SK-N-SH (cell line): ENCODE measurements around the gene IGSF11. TPM values are rescaled to one million over a fixed set of nuclear protein-coding genes. Genes with fewer than 3 reads are reported as not detected.

ENCODE experiments used
- CTCF ChIA-PET: fragments of 300-600, 350-600 bp; formaldehyde crosslinking; extraction: SDS; loops from one replicate; lab custom pipeline; 2021; lab: Yijun Ruan, JAX
- POLR2A ChIA-PET: fragments of 350-600 bp; sonication (Branson Sonifier 250); formaldehyde crosslinking; extraction: SDS; loops from one replicate; lab custom pipeline; 2020; ENCODE audit warnings: antibody characterized with exemption, inconsistent platforms; lab: Yijun Ruan, JAX
- DNase-seq: peaks from one replicate; pipeline ENCODE4 v3.0.0; 2012
- H2AFZ ChIP-seq: fragments of 200-600 bp; sonication (generic); 2 replicates; pipeline ENCODE4 v1.8.1; 2016; ENCODE audit warnings: antibody characterized with exemption, mild to moderate bottlenecking, low read depth
- H3F3A ChIP-seq: fragments of 200-600 bp; sonication (generic); replicated peaks from 2 replicates; pipeline ENCODE3; 2016; ENCODE audit warnings: antibody characterized with exemption, mild to moderate bottlenecking; ENCODE audit not compliant: insufficient read depth
- H3K27ac ChIP-seq, 2 experiments: fragments of 200-500 bp in 1 of 2; fragments of 200-600 bp in 1 of 2; sonication (Bioruptor generic) in 1 of 2; sonication (generic), shearing (Covaris generic) in 1 of 2; 2 replicates each; pipeline versions ENCODE4 v1.5.1 to v1.6.1; 2014 to 2016; ENCODE audit warnings: low read depth in 2 of 2, inconsistent platforms in 1 of 2, low read length in 1 of 2, mild to moderate bottlenecking in 1 of 2, mixed read lengths in 1 of 2
- H3K27me3 ChIP-seq: fragments of 200-600 bp; sonication (generic), shearing (Covaris generic); 2 replicates; pipeline ENCODE4 v1.6.1; 2016; ENCODE audit warnings: mixed run types; ENCODE audit not compliant: insufficient read depth
- H3K36me3 ChIP-seq, 2 experiments: fragments of 200-500 bp in 1 of 2; fragments of 200-600 bp in 1 of 2; sonication (Bioruptor generic) in 1 of 2; sonication (generic) in 1 of 2; replicated peaks in 1 of 2; 2 replicates each; pipeline versions ENCODE3 to v1.5.1; 2014 to 2016; ENCODE audit warnings: low read length in 1 of 2, mild to moderate bottlenecking in 1 of 2; ENCODE audit not compliant: insufficient read depth in 2 of 2, control insufficient read depth in 1 of 2
- H3K4me1 ChIP-seq, 2 experiments: fragments of 200-500 bp in 1 of 2; fragments of 200-600 bp in 1 of 2; sonication (Bioruptor generic) in 1 of 2; sonication (generic), shearing (Covaris generic) in 1 of 2; 2 replicates each; pipeline versions ENCODE4 v1.5.1 to v1.6.1; 2014 to 2016; ENCODE audit warnings: low read depth in 1 of 2, low read length in 1 of 2, mixed run types in 1 of 2; ENCODE audit not compliant: insufficient read depth in 2 of 2, control insufficient read depth in 1 of 2
- H3K4me2 ChIP-seq: fragments of 200-600 bp; sonication (generic), shearing (Covaris generic); 2 replicates; pipeline ENCODE4 v1.6.1; 2017; ENCODE audit warnings: mixed run types
- H3K4me3 ChIP-seq, 2 experiments: fragments of 200-500 bp in 1 of 2; fragments of 200-600 bp in 1 of 2; sonication (Bioruptor generic) in 1 of 2; sonication (generic), shearing (Covaris generic) in 1 of 2; 2 replicates each; pipeline versions ENCODE4 v1.5.1 to v1.8.1; 2014 to 2016; ENCODE audit warnings: low read depth in 2 of 2, inconsistent platforms in 1 of 2, low read length in 1 of 2, mild to moderate bottlenecking in 1 of 2, mixed read lengths in 1 of 2, moderate library complexity in 1 of 2
- H3K79me2 ChIP-seq: fragments of 200-600 bp; sonication (generic); 2 replicates; pipeline ENCODE4 v1.8.1; 2017; ENCODE audit warnings: mild to moderate bottlenecking; ENCODE audit not compliant: insufficient read depth
- H3K9ac ChIP-seq: fragments of 200-600 bp; sonication (generic); 2 replicates; pipeline ENCODE4 v1.6.1; 2017; ENCODE audit warnings: mixed run types
- H3K9me2 ChIP-seq: fragments of 200-600 bp; sonication (generic); 2 replicates; pipeline ENCODE4 v1.6.1; 2017; ENCODE audit warnings: mixed run types
- H3K9me3 ChIP-seq: fragments of 200-600 bp; sonication (generic); 2 replicates; pipeline ENCODE4 v1.6.1; 2017; ENCODE audit warnings: mixed run types, mild to moderate bottlenecking, moderate library complexity
- H4K20me1 ChIP-seq: fragments of 200-600 bp; sonication (generic); 2 replicates; pipeline ENCODE4 v1.6.1; 2017; ENCODE audit warnings: mild to moderate bottlenecking, mixed run types; ENCODE audit not compliant: insufficient read depth
- CHD2 ChIP-seq: fragments of 150-350 bp; IDR thresholded peaks from 2 replicates; pipeline ENCODE4 v1.6.1; 2018; ENCODE audit warnings: low read length; ENCODE audit not compliant: partially characterized antibody
- CTCF ChIP-seq: fragments of 200-600 bp; sonication (generic); IDR thresholded peaks from 2 replicates; pipeline ENCODE4 v1.6.1; 2017; ENCODE audit warnings: antibody characterized with exemption, mild to moderate bottlenecking, moderate library complexity
- EP300 ChIP-seq, 2 experiments: IDR thresholded peaks; 2 replicates each; pipeline versions ENCODE4 v1.4.0 to v1.6.1; 2012; ENCODE audit warnings: borderline replicate concordance in 1 of 2, low read depth in 1 of 2, low read length in 1 of 2
- EZH2phosphoT487 ChIP-seq: fragments of 200-600 bp; sonication (generic); IDR thresholded peaks from 2 replicates; pipeline ENCODE4 v1.6.1; 2017; ENCODE audit warnings: low read depth, mixed run types, mild to moderate bottlenecking, antibody characterized with exemption, moderate library complexity, borderline replicate concordance
- FOSL2 ChIP-seq: IDR thresholded peaks from 2 replicates; pipeline ENCODE4 v1.4.0; 2012; ENCODE audit warnings: low read depth, mild to moderate bottlenecking, moderate library complexity, borderline replicate concordance
- GABPA ChIP-seq: IDR thresholded peaks from 2 replicates; pipeline ENCODE4 v1.4.0; 2012; ENCODE audit warnings: low read depth, mild to moderate bottlenecking
- GATA2 ChIP-seq: sonication (generic); formaldehyde crosslinking; IDR thresholded peaks from 2 replicates; pipeline ENCODE4 v1.5.0; 2020; ENCODE audit warnings: mild to moderate bottlenecking, missing genetic modification reagents
- JUND ChIP-seq: IDR thresholded peaks from 2 replicates; pipeline ENCODE4 v1.4.0; 2012
- MXI1 ChIP-seq: IDR thresholded peaks from 2 replicates; pipeline ENCODE4 v1.6.1; 2012; ENCODE audit warnings: mild to moderate bottlenecking, low read depth, low read length, improper control_type of control experiment
- NFIC ChIP-seq: IDR thresholded peaks from 2 replicates; pipeline ENCODE4 v1.4.0; 2012; ENCODE audit warnings: borderline replicate concordance
- NRF1 ChIP-seq: IDR thresholded peaks from 2 replicates; pipeline ENCODE4 v1.6.1; 2012; ENCODE audit warnings: low read depth, mild to moderate bottlenecking, low read length
- POLR2AphosphoS5 ChIP-seq: IDR thresholded peaks from 2 replicates; pipeline ENCODE4 v1.6.1; 2012; ENCODE audit warnings: low read depth, low read length
- RCOR1 ChIP-seq: fragments of 150-350 bp; IDR thresholded peaks from 2 replicates; pipeline ENCODE4 v1.6.1; 2017; ENCODE audit warnings: antibody characterized with exemption, low read length
- RFX5 ChIP-seq: IDR thresholded peaks from 2 replicates; pipeline ENCODE4 v1.6.1; 2012; ENCODE audit warnings: mild to moderate bottlenecking, improper control_type of control experiment, low read length
- RXRA ChIP-seq: IDR thresholded peaks from 2 replicates; pipeline ENCODE4 v1.4.0; 2012; ENCODE audit warnings: low read depth, mild to moderate bottlenecking, borderline replicate concordance
- SMC3 ChIP-seq: IDR thresholded peaks from 2 replicates; pipeline ENCODE4 v1.6.1; 2012; ENCODE audit warnings: low read depth, low read length, improper control_type of control experiment
- YY1 ChIP-seq: IDR thresholded peaks from 2 replicates; pipeline ENCODE4 v1.4.0; 2012; ENCODE audit warnings: low read depth, mild to moderate bottlenecking
- WGBS: methylation state at CpG from one replicate; pipeline ENCODE4 v1.1.6; 2017; ENCODE audit warnings: low lambda C conversion rate; 5-methylcytosine and 5-hydroxymethylcytosine counted together
- polyA plus RNA-seq, 3 experiments: library from polyadenylated mRNA; depleted of rRNA; stranded (reverse); fragments of >200 nt; gene quantifications; 2 replicates each; pipeline ENCODE4 v1.2.3, GENCODE V29; 2012
- TF ChIP-seq, protein P1 (sequence below): IDR thresholded peaks from 2 replicates; pipeline ENCODE4 v1.4.0; 2012; ENCODE audit warnings: low read depth, borderline replicate concordance
- TF ChIP-seq, protein P2 (sequence below): fragments of 150-350 bp; IDR thresholded peaks from 2 replicates; pipeline ENCODE4 v1.6.1; 2016; ENCODE audit warnings: mild to moderate bottlenecking, low read depth, low read length

Gene IGSF11
- polyA plus RNA-seq, 1 of the 3 experiments (the other 2 are of a cell fraction), result 0.07 TPM

DNA sequence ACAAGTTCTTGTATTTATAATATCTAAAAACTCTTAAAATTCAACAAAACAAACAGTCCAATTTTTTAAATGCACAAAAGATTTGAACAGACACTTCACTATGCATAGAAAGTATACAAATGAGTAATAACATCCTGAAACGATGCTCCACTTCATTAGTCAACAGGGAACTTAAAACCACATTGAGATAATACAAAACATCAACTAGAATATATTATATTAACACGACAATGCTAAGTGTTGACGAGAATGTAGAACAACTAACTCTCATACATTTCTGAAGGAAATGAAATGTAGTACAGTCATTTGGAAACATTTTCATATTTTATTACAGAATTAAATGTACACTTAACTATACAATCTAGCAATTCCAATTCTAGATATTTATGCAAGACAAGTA, 93.4 kb downstream of the IGSF11 start (continued):
- TF ChIP-seq POLR2AphosphoS5 (no peak), MXI1 (no peak), EP300 (IDR thresholded peaks at IDR 0.05; ENCODE audit: borderline replicate concordance in 1 of 2, low read depth in 1 of 2, low read length in 1 of 2) (no peak)

DNA sequence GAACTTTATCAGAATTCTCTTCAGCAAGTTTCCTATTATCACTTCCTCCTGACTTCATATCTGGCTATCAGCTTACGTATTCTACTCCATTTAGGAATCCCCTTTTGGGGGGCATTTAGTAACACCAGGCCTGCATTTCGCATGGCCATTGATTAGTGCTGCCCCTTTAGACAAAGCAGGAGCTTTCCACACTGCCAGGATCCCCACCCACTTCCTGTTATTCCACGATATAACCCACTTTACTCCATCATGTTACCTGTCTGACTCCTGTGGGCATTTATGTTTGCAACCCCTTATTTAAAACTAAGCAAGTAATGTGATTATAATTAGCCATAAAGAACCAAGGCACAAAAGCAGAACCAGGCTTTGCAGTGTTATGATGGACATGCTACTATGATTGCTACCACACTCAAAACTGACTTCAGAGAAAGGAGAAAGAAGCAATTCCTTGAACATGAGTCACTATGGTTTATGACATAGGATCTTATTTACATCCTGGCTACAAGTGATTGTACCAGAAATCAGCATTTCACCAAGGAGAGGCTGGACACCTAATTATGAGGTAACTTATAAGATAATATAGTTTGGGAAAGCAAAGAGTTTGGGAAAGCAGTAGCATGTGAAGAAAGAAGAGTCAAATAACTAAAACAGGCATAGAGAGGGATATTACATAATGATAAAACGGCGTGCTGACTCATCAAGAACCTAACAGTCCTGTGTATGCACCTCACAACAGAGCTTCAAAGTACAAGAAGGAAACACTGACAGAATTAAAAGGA, 96.3 kb downstream of the IGSF11 start:
- Histone ChIP-seq H3K4me3 (no peak overlapping the region), H3K79me2 (no peaks in the 10 kb centered on the region), H3K4me2 (no peak overlapping the region), H3K36me3 (no peaks in the 10 kb centered on the region), H3K9me2 (no peaks in the 10 kb centered on the region), H3K27me3 (no peaks in the 10 kb centered on the region), H3F3A (no peaks in the 10 kb centered on the region), H2AFZ (no peak overlapping the region), H3K9me3 (no peaks in the 10 kb centered on the region), H3K27ac (no peak overlapping the region), H3K4me1 (no peaks in the 10 kb centered on the region; a peak in 1 of 4 replicates), H4K20me1 (no peaks in the 10 kb centered on the region), H3K9ac (no peak overlapping the region)
- CTCF ChIA-PET, result interaction anchor here (1.9 kb wide), 1 partner anchor 54 kb away, joined by 9 read pairs; no protein-coding TSS in a partner anchor
- TF ChIP-seq RFX5 (no peak), RXRA (no peak), FOSL2 (no peak), POLR2AphosphoS5 (no peak), SMC3 (no peak), NFIC (no peak), GABPA (no peak), JUND (no peak), MXI1 (no peak), NRF1 (no peak), EZH2phosphoT487 (no peak), CTCF (no peak), GATA2 (CRISPR knock-in tag) (no peak), CHD2 (no peak), YY1 (no peak), RCOR1 (no peak)
- TF ChIP-seq, protein P1, sequence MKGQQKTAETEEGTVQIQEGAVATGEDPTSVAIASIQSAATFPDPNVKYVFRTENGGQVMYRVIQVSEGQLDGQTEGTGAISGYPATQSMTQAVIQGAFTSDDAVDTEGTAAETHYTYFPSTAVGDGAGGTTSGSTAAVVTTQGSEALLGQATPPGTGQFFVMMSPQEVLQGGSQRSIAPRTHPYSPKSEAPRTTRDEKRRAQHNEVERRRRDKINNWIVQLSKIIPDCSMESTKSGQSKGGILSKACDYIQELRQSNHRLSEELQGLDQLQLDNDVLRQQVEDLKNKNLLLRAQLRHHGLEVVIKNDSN, result no peak
- TF ChIP-seq, protein P2, sequence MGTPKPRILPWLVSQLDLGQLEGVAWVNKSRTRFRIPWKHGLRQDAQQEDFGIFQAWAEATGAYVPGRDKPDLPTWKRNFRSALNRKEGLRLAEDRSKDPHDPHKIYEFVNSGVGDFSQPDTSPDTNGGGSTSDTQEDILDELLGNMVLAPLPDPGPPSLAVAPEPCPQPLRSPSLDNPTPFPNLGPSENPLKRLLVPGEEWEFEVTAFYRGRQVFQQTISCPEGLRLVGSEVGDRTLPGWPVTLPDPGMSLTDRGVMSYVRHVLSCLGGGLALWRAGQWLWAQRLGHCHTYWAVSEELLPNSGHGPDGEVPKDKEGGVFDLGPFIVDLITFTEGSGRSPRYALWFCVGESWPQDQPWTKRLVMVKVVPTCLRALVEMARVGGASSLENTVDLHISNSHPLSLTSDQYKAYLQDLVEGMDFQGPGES, result no peak
- no peak for DNase-seq
- 34% methylated on average over 5 of the region's 5 CpGs for WGBS
- POLR2A ChIA-PET, result no interaction called here
